HCT116 (cell line): ENCODE measurements around the gene SNRNP40. TPM values are rescaled to one million over a fixed set of nuclear protein-coding genes. Genes with fewer than 3 reads are reported as not detected.
"Not testable (repeated sequence)": the region's sequence is repeated elsewhere in the genome, so short reads cannot be mapped to it uniquely, and the experiment has no call there.

Source experiments
- ATAC-seq: fragments of 200-7000 bp; cut with Tn5 transposase; 2 replicates; pipeline ENCODE4 v1.9.1; 2020; ENCODE audit warnings: mild to moderate bottlenecking, moderate library complexity
- BruUV-seq: library from RNA; stranded (reverse); fragments of 400-500 nt; replicated peaks from 2 replicates; lab custom pipeline; 2021; lab: Mats Ljungman, UMichigan
- CTCF ChIA-PET: fragments of 300-600 bp; sonication (Branson Sonifier 250); formaldehyde crosslinking; loops from one replicate; lab custom pipeline; 2021; ENCODE audit warnings: antibody characterized with exemption; lab: Charles Lee
- POLR2A ChIA-PET: fragments of 300-600, 350-600 bp; sonication (Branson Sonifier 250); formaldehyde crosslinking; loops from one replicate; lab custom pipeline; 2021; ENCODE audit warnings: antibody characterized with exemption; lab: Charles Lee
- RAD21 ChIA-PET, 2 experiments: fragments of 300-600 bp; sonication (Branson Sonifier 250); formaldehyde crosslinking; loops; one replicate each; lab custom pipeline; 2023; ENCODE audit warnings: low total read pairs in 2 of 2; ENCODE audit not compliant: uncharacterized antibody in 2 of 2, unreplicated experiment in 2 of 2, low non-redundant PET in 1 of 2; lab: Charles Lee
- DNase-seq: peaks from one replicate; pipeline ENCODE4 v3.0.0-alpha.2; 2010; ENCODE audit warnings: low read depth, low spot score
- H2AFZ ChIP-seq: fragments of 200-600 bp; shearing (Covaris generic), sonication (generic); 2 replicates; pipeline ENCODE4 v1.6.1; 2017; ENCODE audit warnings: low read depth, mixed run types, mixed read lengths, antibody characterized with exemption, low read length; ENCODE audit not compliant: poor library complexity, severe bottlenecking
- H3K27ac ChIP-seq: 2 replicates; pipeline ENCODE4 v1.5.1; 2012; ENCODE audit warnings: low read depth, low read length
- H3K27me3 ChIP-seq: fragments of 200-600 bp; sonication (generic); 2 replicates; pipeline ENCODE4 v1.6.1; 2016; ENCODE audit warnings: mixed run types, low read length, mixed read lengths; ENCODE audit not compliant: insufficient read depth
- H3K36me3 ChIP-seq, 2 experiments: fragments of 200-500 bp in 1 of 2; fragments of 200-600 bp in 1 of 2; sonication (Bioruptor generic) in 1 of 2; sonication (generic) in 1 of 2; 2 replicates each; pipeline versions ENCODE4 v1.5.1 to v1.6.1; 2014 to 2016; ENCODE audit warnings: low read length in 2 of 2, inconsistent platforms in 1 of 2, mixed read lengths in 1 of 2, mixed run types in 1 of 2; ENCODE audit not compliant: insufficient read depth in 2 of 2, control insufficient read depth in 1 of 2
- H3K4me1 ChIP-seq, 2 experiments: fragments of 200-600 bp in 1 of 2; sonication (generic) in 1 of 2; 2 replicates each; pipeline versions ENCODE4 v1.5.1 to v1.6.1; 2012 to 2017; ENCODE audit warnings: low read length in 2 of 2, inconsistent platforms in 1 of 2, mild to moderate bottlenecking in 1 of 2, mixed read lengths in 1 of 2, mixed run types in 1 of 2, moderate library complexity in 1 of 2; ENCODE audit not compliant: insufficient read depth in 2 of 2, control insufficient read depth in 1 of 2
- H3K4me2 ChIP-seq: fragments of 200-600 bp; sonication (generic); 2 replicates; pipeline ENCODE4 v1.6.1; 2017; ENCODE audit warnings: mixed run types, low read length, mixed read lengths
- H3K4me3 ChIP-seq, 2 experiments: fragments of 200-600 bp in 1 of 2; sonication (generic) in 1 of 2; replicated peaks in 1 of 2; 2 replicates each; pipeline ENCODE4 v1.5.1; 2011 to 2016; ENCODE audit warnings: low read length in 2 of 2, control low read depth in 1 of 2, low read depth in 1 of 2, mild to moderate bottlenecking in 1 of 2, mixed read lengths in 1 of 2, mixed run types in 1 of 2
- H3K79me2 ChIP-seq: fragments of 200-600 bp; sonication (generic); 2 replicates; pipeline ENCODE4 v1.6.1; 2017; ENCODE audit warnings: mild to moderate bottlenecking, mixed run types, low read length, moderate library complexity, mixed read lengths; ENCODE audit not compliant: insufficient read depth
- H3K9ac ChIP-seq: fragments of 200-600 bp; sonication (generic); 2 replicates; pipeline ENCODE4 v1.6.1; 2016; ENCODE audit warnings: low read length, mixed read lengths
- H3K9me2 ChIP-seq: fragments of 200-600 bp; sonication (generic), shearing (Covaris generic); 2 replicates; pipeline ENCODE4 v1.6.1; 2017; ENCODE audit warnings: mixed run types, mild to moderate bottlenecking, moderate library complexity; ENCODE audit not compliant: insufficient read depth
- H3K9me3 ChIP-seq, 2 experiments: fragments of 200-500 bp in 1 of 2; fragments of 200-600 bp in 1 of 2; sonication (Bioruptor generic) in 1 of 2; sonication (generic) in 1 of 2; 2 replicates each; pipeline ENCODE4 v1.6.1; 2014 to 2017; ENCODE audit warnings: low read length in 2 of 2, mixed read lengths in 2 of 2, inconsistent platforms in 1 of 2, low read depth in 1 of 2, mild to moderate bottlenecking in 1 of 2, mixed run types in 1 of 2, moderate library complexity in 1 of 2; ENCODE audit not compliant: control insufficient read depth in 1 of 2, insufficient read depth in 1 of 2
- H4K20me1 ChIP-seq: fragments of 200-600 bp; sonication (generic), shearing (Covaris generic); 2 replicates; pipeline ENCODE4 v1.6.1; 2017; ENCODE audit warnings: mixed run types, mild to moderate bottlenecking, moderate library complexity; ENCODE audit not compliant: insufficient read depth
- ATF3 ChIP-seq: IDR thresholded peaks from 2 replicates; pipeline ENCODE4 v1.6.1; 2012
- EGR1 ChIP-seq: IDR thresholded peaks from 2 replicates; pipeline ENCODE4 v1.6.1; 2012; ENCODE audit warnings: low read depth
- MAX ChIP-seq: IDR thresholded peaks from 2 replicates; pipeline ENCODE4 v1.6.1; 2012
- SIN3A ChIP-seq: IDR thresholded peaks from 2 replicates; pipeline ENCODE4 v1.6.1; 2012; ENCODE audit warnings: low read depth
- ZFX ChIP-seq: fragments of 450-650 bp; IDR thresholded peaks from 2 replicates; pipeline ENCODE4 v1.6.1; 2017
- intact Hi-C: fragments of 100-400 bp; cut with micrococcal nuclease; formaldehyde crosslinking; loops from 2 replicates; pipeline ENCODE4 v1.10.0; 2022
- total RNA-seq: library from RNA; stranded (reverse); gene quantifications from one replicate; pipeline ENCODE4 v1.2.1, GENCODE V29; 2021; ENCODE audit not compliant: unreplicated experiment

Gene SNRNP40
- total RNA-seq, 1 experiment from 2014 or later, result 91.8 TPM

GRCh38 chr1:31289021-31289420 lies 7.6 kb downstream of the SNRNP40 start:
- Histone ChIP-seq H3K79me2 (peaks cover 46% of the 10 kb centered on the region), H3K4me1 (no peaks in the 10 kb centered on the region), H3K9me3 (no peaks in the 10 kb centered on the region), H3K27ac (no peak overlapping the region), H4K20me1 (no peaks in the 10 kb centered on the region), H2AFZ (no peak overlapping the region), H3K4me3 (no peak overlapping the region), H3K9me2 (no peaks in the 10 kb centered on the region), H3K4me2 (no peak overlapping the region), H3K9ac (no peak overlapping the region), H3K36me3 (peaks cover 51 to 63% of the 10 kb centered on the region in 2 experiments), H3K27me3 (no peaks in the 10 kb centered on the region)
- intact Hi-C loops, result no loop called here
- ChIA-PET POLR2A (no interaction called here), CTCF (no interaction called here), RAD21 (no interaction called here)
- no peak for TF ChIP-seq MAX
- TF ChIP-seq ATF3, result no peak
- TF ChIP-seq ZFX, result no peak
- TF ChIP-seq SIN3A, result no peak
- TF ChIP-seq EGR1, result no peak
- ATAC-seq (no peak), DNase-seq (no peak)
- no TSS peak for BruUV-seq

- H3K9me2 ChIP-seq, H3K27ac ChIP-seq, H3K4me1 ChIP-seq, H3K9ac ChIP-seq, H4K20me1 ChIP-seq, ATAC-seq, H3K4me3 ChIP-seq, POLR2A ChIA-PET, CTCF ChIA-PET, intact Hi-C loops, H3K4me2 ChIP-seq, H3K27me3 ChIP-seq, RAD21 ChIA-PET, DNase-seq, H3K9me3 ChIP-seq, H2AFZ ChIP-seq, BruUV-seq: not testable (repeated sequence)
- Histone ChIP-seq H3K36me3 (peaks cover 49 to 54% of the 10 kb centered on the region in 2 experiments), H3K79me2 (peaks cover 41% of the 10 kb centered on the region)
These were observed 8.8 kb downstream of the SNRNP40 start for GRCh38 chr1:31287791-31288190.

- POLR2A ChIA-PET, result interaction anchor here (1.8 kb wide), 1 partner anchor 14 kb away, joined by 8 read pairs; the partner anchor contains the start of genes SNRNP40 and ZCCHC17
- DNase-seq, H3K4me1 ChIP-seq, H2AFZ ChIP-seq, BruUV-seq, intact Hi-C loops, H3K27ac ChIP-seq, H3K9me2 ChIP-seq, RAD21 ChIA-PET, H3K27me3 ChIP-seq, H3K9me3 ChIP-seq, CTCF ChIA-PET, H4K20me1 ChIP-seq, ATAC-seq, H3K4me3 ChIP-seq, H3K9ac ChIP-seq, H3K4me2 ChIP-seq: not testable (repeated sequence)
- Histone ChIP-seq H3K79me2 (peaks cover 55% of the 10 kb centered on the region), H3K36me3 (peaks cover 38 to 43% of the 10 kb centered on the region in 2 experiments; a peak in 3 of 4 replicates)
These were observed 14.2 kb downstream of the SNRNP40 start for GRCh38 chr1:31282426-31282825.
